Vagina (tissue), 2 donors: ENCODE measurements around the gene HERC4. TPM values are rescaled to one million over a fixed set of nuclear protein-coding genes. Genes with fewer than 3 reads are reported as not detected.
"Not testable (repeated sequence)": the region's sequence is repeated elsewhere in the genome, so short reads cannot be mapped to it uniquely, and the experiment has no call there.

Experiments used
- DNase-seq, 2 donors: peaks; one replicate each; pipeline ENCODE4 v3.0.0-alpha.2; 2017; ENCODE audit errors: extremely low spot score in 2 of 2
- H3K27ac ChIP-seq: fragments of 200-600 bp; sonication (generic); one replicate; pipeline ENCODE4 v1.5.1; 2019
- H3K27me3 ChIP-seq: fragments of 200-600 bp; sonication (generic); one replicate; pipeline ENCODE4 v1.5.1; 2019
- H3K36me3 ChIP-seq, 2 donors: fragments of 200-600 bp; sonication (generic); one replicate each; pipeline ENCODE4 v1.5.1; 2017 to 2019
- H3K4me1 ChIP-seq: fragments of 200-600 bp; sonication (generic); one replicate; pipeline ENCODE4 v1.5.1; 2019
- H3K4me3 ChIP-seq, 2 donors: fragments of 200-600 bp; sonication (generic); 1 replicate in 1 of 2; 2 replicates in 1 of 2; pipeline ENCODE4 v1.5.1; 2016 to 2019
- H3K9me3 ChIP-seq: fragments of 200-600 bp; sonication (generic); one replicate; pipeline ENCODE4 v1.5.1; 2019
- CTCF ChIP-seq, 3 experiments: fragments of 450-650 bp in 2 of 3; fragments of 200-600 bp in 1 of 3; sonication (generic) in 1 of 3; IDR thresholded peaks; one replicate each; pipeline ENCODE4 v1.5.1; 2017 to 2019; ENCODE audit warnings: antibody characterized with exemption in 3 of 3, mild to moderate bottlenecking in 2 of 3, moderate library complexity in 2 of 3
- POLR2A ChIP-seq, 2 donors: fragments of 450-650 bp; IDR thresholded peaks; one replicate each; pipeline ENCODE4 v1.6.1; 2017; ENCODE audit warnings: antibody characterized with exemption in 2 of 2, mild to moderate bottlenecking in 2 of 2, moderate library complexity in 2 of 2
- POLR2AphosphoS5 ChIP-seq, 2 donors: sonication (generic); formaldehyde crosslinking; IDR thresholded peaks; one replicate each; pipeline ENCODE4 v1.9.0; 2017; ENCODE audit warnings: antibody characterized with exemption in 2 of 2, mild to moderate bottlenecking in 2 of 2, low read depth in 1 of 2; ENCODE audit not compliant: insufficient read depth in 1 of 2
- intact Hi-C: fragments of 100-400 bp; cut with DNase I; formaldehyde crosslinking; loops from one replicate; pipeline ENCODE4 v1.15.1; 2023
- total RNA-seq: library from RNA; depleted of rRNA; stranded (reverse); fragments of >200 nt; gene quantifications from one replicate; pipeline ENCODE4 v1.2.3, GENCODE V29; 2016

HERC4 gene
- total RNA-seq, 1 donor from 2014 or later: 47.9 TPM

DNA sequence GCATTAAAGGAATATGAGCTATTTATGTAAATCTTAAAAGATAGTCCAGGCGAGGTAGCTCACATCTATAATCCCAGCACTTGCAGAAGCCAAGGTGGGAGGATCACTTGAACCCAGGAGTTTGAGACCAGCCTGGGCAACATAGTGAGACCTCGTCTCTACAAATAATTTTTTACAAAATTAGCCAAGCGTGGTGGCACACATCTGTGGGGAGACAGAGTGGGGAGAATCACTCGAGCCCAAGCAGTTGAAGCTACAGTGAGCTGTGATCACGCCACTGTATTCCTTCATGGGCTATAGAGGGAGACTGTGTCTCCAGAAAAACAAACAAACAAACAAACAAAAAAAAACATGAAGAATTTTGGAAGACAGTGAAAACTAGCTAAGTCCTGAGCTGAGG lies 28.4 kb downstream of the HERC4 start:
- H3K4me1 ChIP-seq: peaks cover 4% of the 10 kb centered on the region
- H3K9me3 ChIP-seq: no peaks in the 10 kb centered on the region
- DNase-seq: no peak
- peaks cover 0 to 5% of the 10 kb centered on the region in 2 donors for H3K36me3 ChIP-seq
- H3K27ac ChIP-seq: no peak overlapping the region
- intact Hi-C loops: no loop called here
- TF ChIP-seq CTCF (IDR thresholded peaks at IDR 0.05) (no peak), POLR2A (IDR thresholded peaks at IDR 0.05) (no peak), POLR2AphosphoS5 (IDR thresholded peaks at IDR 0.05; ENCODE audit: insufficient read depth in 1 of 2, low read depth in 1 of 2) (no peak)
- no peaks in the 10 kb centered on the region for H3K27me3 ChIP-seq
- H3K4me3 ChIP-seq: no peak overlapping the region

GRCh38 chr10:68043030-68043429 lies 32.1 kb downstream of the HERC4 start:
- DNase-seq: no peak
- H3K27me3 ChIP-seq: no peaks in the 10 kb centered on the region
- TF ChIP-seq POLR2AphosphoS5 (IDR thresholded peaks at IDR 0.05; ENCODE audit: insufficient read depth in 1 of 2, low read depth in 1 of 2) (no peak), CTCF (IDR thresholded peaks at IDR 0.05) (no peak), POLR2A (IDR thresholded peaks at IDR 0.05) (no peak)
- H3K4me1 ChIP-seq: peaks cover 4% of the 10 kb centered on the region
- H3K9me3 ChIP-seq: no peaks in the 10 kb centered on the region
- intact Hi-C loops: no loop called here
- H3K4me3 ChIP-seq: no peak overlapping the region
- peaks cover 0 to 11% of the 10 kb centered on the region in 2 donors for H3K36me3 ChIP-seq
- no peak overlapping the region for H3K27ac ChIP-seq

DNA sequence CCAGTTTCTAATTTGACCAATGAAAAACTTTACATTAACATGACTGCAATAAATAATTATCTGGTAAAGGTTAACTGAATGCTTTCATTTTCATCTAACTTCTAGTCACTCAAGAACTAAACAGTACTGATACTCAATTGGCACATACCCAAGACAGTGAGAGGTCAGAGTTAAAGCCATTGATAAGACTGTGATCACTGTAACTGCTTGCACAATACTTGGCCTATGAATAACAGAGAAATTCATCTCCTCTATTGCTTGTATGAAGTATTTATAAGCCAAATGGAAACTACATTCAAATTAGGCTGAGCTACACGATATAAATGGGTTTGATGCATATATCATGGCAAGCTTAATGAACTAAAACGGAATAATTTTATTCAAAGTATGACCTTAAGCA lies 43.0 kb downstream of the HERC4 start:
- TF ChIP-seq POLR2A (IDR thresholded peaks at IDR 0.05) (no peak), CTCF (IDR thresholded peaks at IDR 0.05) (no peak), POLR2AphosphoS5 (IDR thresholded peaks at IDR 0.05; ENCODE audit: insufficient read depth in 1 of 2, low read depth in 1 of 2) (no peak)
- DNase-seq: no peak
- H3K36me3 ChIP-seq: peaks cover 0 to 10% of the 10 kb centered on the region in 2 donors
- no peaks in the 10 kb centered on the region for H3K27me3 ChIP-seq
- H3K9me3 ChIP-seq: no peaks in the 10 kb centered on the region
- no peaks in the 10 kb centered on the region for H3K4me1 ChIP-seq
- H3K27ac ChIP-seq: no peak overlapping the region
- intact Hi-C loops: no loop called here
- no peak overlapping the region for H3K4me3 ChIP-seq

DNA sequence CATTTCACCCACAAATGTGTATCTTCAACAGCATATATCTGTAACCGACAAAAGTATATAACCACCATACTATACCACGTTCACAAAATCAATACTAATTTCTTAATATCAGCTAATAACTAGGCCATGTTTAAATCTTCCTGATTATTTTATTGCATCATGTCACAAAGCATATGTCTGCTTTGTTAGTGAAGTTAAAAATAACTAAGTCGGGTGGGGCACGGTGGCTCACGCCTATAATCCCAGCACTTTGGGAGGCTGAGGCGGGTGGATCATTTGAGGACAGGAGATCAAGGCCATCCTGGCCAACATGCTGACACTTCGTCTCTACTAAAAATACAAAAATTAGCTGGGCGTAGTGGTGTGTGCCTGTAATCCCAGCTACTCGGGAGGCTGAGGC lies 47.7 kb downstream of the HERC4 start:
- DNase-seq: no peak
- peaks cover 0 to 25% of the 10 kb centered on the region in 2 donors for H3K36me3 ChIP-seq
- intact Hi-C loops: no loop called here
- H3K27me3 ChIP-seq: no peaks in the 10 kb centered on the region
- TF ChIP-seq POLR2AphosphoS5 (IDR thresholded peaks at IDR 0.05; ENCODE audit: insufficient read depth in 1 of 2, low read depth in 1 of 2): no peak
- TF ChIP-seq POLR2A (IDR thresholded peaks at IDR 0.05): no peak
- TF ChIP-seq CTCF (IDR thresholded peaks at IDR 0.05): no peak
- H3K9me3 ChIP-seq: no peaks in the 10 kb centered on the region
- no peaks in the 10 kb centered on the region for H3K4me1 ChIP-seq
- H3K27ac ChIP-seq: no peak overlapping the region
- H3K4me3 ChIP-seq: no peak overlapping the region

DNA sequence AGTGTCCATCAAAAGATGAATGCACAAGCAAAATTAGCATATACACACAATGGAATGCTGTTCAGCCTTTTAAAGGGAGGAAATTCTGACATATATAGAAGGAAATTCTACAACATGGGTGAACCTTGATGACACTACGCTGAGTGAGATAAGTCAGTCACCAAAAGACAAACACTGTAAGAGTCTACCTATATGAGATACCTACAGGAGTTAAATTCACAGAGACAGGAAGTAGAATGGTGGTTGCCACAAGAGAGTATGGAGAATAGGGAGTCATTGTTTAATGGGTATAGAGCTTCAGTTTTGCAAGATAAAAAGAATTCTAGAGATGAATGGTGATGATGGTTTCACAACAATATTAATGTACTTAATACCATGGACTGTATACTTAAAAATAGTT lies 51.8 kb downstream of the HERC4 start:
- intact Hi-C loops: no loop called here
- Histone ChIP-seq H3K27me3 (no peaks in the 10 kb centered on the region), H3K9me3 (peaks cover 4% of the 10 kb centered on the region), H3K4me1 (no peaks in the 10 kb centered on the region), H3K4me3 (no peak overlapping the region), H3K36me3 (peaks cover 0 to 30% of the 10 kb centered on the region in 2 donors), H3K27ac (no peak overlapping the region)
- no peak for TF ChIP-seq POLR2A (IDR thresholded peaks at IDR 0.05)
- TF ChIP-seq POLR2AphosphoS5 (IDR thresholded peaks at IDR 0.05; ENCODE audit: insufficient read depth in 1 of 2, low read depth in 1 of 2): no peak
- no peak for TF ChIP-seq CTCF (IDR thresholded peaks at IDR 0.05)
- no peak for DNase-seq

DNA sequence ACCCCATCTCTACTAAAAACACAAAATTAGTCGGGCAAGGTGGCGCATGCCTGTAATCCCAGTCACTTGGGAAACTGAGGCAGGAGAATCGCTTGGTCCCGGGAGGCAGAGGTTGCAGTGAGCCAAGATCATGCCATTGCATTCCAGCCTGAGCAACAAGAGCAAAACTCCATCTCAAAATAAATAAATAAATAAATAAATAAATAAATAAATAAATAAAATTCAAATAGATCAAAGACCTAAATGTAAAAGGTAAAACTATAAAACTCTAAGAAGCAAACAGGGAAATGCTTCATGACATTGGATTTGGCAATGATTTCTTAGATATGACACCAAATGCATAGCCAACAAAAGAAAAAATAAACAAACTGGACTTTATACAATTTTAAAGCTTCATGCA lies 52.8 kb downstream of the HERC4 start:
- DNase-seq, H3K9me3 ChIP-seq, H3K27ac ChIP-seq, H3K4me1 ChIP-seq, H3K4me3 ChIP-seq, H3K27me3 ChIP-seq, intact Hi-C loops: not testable (repeated sequence)
- H3K36me3 ChIP-seq: peaks cover 0 to 30% of the 10 kb centered on the region in 2 donors

- peaks cover 0 to 32% of the 10 kb centered on the region in 2 donors for H3K36me3 ChIP-seq
- intact Hi-C loops, DNase-seq, H3K27me3 ChIP-seq, H3K9me3 ChIP-seq, H3K4me3 ChIP-seq, H3K27ac ChIP-seq, H3K4me1 ChIP-seq: not testable (repeated sequence)
These were observed 58.6 kb downstream of the HERC4 start for GRCh38 chr10:68016519-68016918.
